Choroid plexus epithelial cell (primary cell): ENCODE results near the gene SLC26A11.
"Not testable (repeated sequence)": the region's sequence is repeated elsewhere in the genome, so short reads cannot be mapped to it uniquely, and the experiment has no call there.

ENCODE experiments used
- DNase-seq: peaks from one replicate; pipeline ENCODE4 v3.0.0-alpha.2; 2010; ENCODE audit warnings: low read depth
- H3K4me3 ChIP-seq: 2 replicates; pipeline ENCODE4 v1.5.1; 2011; ENCODE audit warnings: low read depth, mild to moderate bottlenecking, control low read depth, low read length, moderate library complexity
- TF ChIP-seq, protein P1 (sequence below): conservative IDR thresholded peaks from 2 replicates; pipeline ENCODE4 v1.5.1; 2011; ENCODE audit warnings: low read depth, mild to moderate bottlenecking, control low read depth, inconsistent platforms, low read length, moderate library complexity

Gene SLC26A11

GRCh38 chr17:80294210-80294609, 74.0 kb downstream of the SLC26A11 start:
- no peak for DNase-seq
- H3K4me3 ChIP-seq, result no peak overlapping the region
- TF ChIP-seq, protein P1, sequence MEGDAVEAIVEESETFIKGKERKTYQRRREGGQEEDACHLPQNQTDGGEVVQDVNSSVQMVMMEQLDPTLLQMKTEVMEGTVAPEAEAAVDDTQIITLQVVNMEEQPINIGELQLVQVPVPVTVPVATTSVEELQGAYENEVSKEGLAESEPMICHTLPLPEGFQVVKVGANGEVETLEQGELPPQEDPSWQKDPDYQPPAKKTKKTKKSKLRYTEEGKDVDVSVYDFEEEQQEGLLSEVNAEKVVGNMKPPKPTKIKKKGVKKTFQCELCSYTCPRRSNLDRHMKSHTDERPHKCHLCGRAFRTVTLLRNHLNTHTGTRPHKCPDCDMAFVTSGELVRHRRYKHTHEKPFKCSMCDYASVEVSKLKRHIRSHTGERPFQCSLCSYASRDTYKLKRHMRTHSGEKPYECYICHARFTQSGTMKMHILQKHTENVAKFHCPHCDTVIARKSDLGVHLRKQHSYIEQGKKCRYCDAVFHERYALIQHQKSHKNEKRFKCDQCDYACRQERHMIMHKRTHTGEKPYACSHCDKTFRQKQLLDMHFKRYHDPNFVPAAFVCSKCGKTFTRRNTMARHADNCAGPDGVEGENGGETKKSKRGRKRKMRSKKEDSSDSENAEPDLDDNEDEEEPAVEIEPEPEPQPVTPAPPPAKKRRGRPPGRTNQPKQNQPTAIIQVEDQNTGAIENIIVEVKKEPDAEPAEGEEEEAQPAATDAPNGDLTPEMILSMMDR, result no peak

GRCh38 chr17:80294653-80295052, 74.4 kb downstream of the SLC26A11 start:
- TF ChIP-seq, protein P1, result no peak
- no peak overlapping the region for H3K4me3 ChIP-seq
- no peak for DNase-seq

DNA sequence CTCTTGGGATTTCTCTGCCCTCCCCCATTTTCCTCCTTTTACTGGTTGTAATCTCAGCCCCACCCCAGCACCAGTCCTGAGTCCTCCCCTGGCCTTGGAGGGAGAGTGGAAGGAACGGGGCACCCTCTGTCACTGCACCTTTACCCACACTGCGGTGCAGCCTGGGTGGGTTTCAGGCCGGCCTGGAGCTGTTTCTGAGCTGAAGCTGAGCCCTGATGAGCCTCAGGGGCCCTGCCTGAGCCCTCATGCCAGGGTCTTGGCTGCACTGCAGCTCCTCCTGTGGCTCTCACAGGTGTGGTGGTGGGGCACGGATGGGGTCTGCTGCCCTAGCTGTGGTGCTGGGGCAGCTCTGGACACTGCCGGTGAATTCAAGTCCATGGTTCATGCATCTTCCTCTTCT, 74.9 kb downstream of the SLC26A11 start:
- no peak for DNase-seq
- TF ChIP-seq, protein P1, result no peak
- H3K4me3 ChIP-seq, result no peak overlapping the region

DNA sequence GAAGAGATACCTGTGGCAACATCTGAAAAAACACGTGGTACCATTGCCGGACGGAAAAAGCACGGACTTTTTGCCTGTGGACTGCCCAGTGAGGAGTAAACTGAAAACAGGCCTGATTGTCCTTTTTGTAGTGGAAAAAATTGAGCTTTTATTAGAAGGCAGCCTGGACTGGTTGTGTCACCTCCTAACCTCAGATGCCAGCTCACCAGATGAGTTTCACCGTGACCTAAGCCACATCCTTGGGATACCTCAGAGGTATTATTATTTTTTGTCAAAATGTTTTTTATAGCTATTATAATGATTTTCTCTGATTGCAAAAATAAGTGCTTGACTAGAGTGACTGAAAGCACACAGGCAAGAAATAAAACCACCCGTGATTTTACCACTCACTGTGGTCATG, 75.3 kb downstream of the SLC26A11 start:
- H3K4me3 ChIP-seq, result no peak overlapping the region
- TF ChIP-seq, protein P1, result no peak
- no peak for DNase-seq

- no peak overlapping the region for H3K4me3 ChIP-seq
- no peak for DNase-seq
- TF ChIP-seq, protein P1, result no peak
Measured at GRCh38 chr17:80296221-80296620, 76.0 kb downstream of the SLC26A11 start.

DNA sequence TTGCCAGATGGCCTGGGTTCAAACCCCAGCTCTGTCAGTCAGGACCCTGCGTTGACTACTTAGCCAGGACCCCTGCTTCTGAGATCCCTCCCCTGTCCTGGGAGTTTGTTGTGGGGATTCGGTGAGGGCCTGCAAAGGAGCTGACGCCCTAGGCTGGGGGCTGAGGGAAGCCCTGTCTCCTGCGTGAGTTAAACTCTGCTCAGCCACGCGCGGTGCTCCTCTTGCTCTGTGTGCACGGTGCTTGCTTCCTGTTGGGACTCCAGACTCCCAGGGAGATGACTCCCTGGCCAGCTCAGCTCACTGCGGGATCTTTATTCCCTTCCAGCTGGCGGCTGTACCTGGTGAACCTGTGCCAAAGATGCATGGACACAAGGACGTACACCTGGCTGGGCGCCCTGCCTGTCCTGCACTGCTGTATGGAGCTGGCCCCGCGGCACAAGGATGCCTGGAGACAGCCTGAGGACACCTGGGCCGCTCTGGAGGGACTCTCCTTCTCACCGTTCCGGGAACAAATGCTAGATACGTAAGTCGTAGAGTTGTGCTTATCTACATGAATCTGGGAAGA, 77.9 kb downstream of the SLC26A11 start:
- no peak for DNase-seq
- TF ChIP-seq, protein P1, result no peak
- H3K4me3 ChIP-seq, result no peak overlapping the region

GRCh38 chr17:80299350-80300100, 79.3 kb downstream of the SLC26A11 start:
- H3K4me3 ChIP-seq, DNase-seq: not testable (repeated sequence)

DNA sequence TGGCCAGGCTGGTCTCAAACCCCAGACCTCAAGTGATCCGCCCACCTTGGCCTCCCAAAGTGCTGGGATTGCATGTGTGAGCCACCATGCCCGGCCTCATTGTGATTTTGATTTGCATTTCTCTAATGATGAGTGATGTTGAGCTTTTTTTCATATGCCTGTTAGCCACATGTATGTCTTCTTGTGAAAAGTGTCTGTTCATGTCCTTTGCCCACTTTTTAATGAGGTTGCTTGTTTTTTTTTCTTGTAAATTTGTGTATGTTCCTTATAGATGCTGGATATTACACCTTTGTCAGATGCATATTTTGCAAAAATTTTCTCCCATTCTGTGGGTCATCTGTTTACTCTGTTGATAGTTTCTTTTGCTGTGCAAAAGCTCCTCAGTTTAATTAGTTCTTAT, 80.5 kb downstream of the SLC26A11 start:
- DNase-seq, H3K4me3 ChIP-seq: not testable (repeated sequence)
